H1 (cell line): ENCODE measurements around the gene MMP24OS.
"Not testable (repeated sequence)": the region's sequence is repeated elsewhere in the genome, so short reads cannot be mapped to it uniquely, and the experiment has no call there.

Source experiments
- POLR2A ChIP-seq, 2 experiments: IDR thresholded peaks; 1 replicate in 1 of 2; 2 replicates in 1 of 2; pipeline ENCODE4 v1.6.1; 2011; ENCODE audit warnings: low read depth in 2 of 2, low read length in 2 of 2, mild to moderate bottlenecking in 2 of 2; ENCODE audit errors: control extremely low read depth in 1 of 2
- TF ChIP-seq, protein P1 (sequence below): IDR thresholded peaks from 2 replicates; pipeline ENCODE4 v1.6.1; 2012; ENCODE audit warnings: inconsistent platforms

DNA sequence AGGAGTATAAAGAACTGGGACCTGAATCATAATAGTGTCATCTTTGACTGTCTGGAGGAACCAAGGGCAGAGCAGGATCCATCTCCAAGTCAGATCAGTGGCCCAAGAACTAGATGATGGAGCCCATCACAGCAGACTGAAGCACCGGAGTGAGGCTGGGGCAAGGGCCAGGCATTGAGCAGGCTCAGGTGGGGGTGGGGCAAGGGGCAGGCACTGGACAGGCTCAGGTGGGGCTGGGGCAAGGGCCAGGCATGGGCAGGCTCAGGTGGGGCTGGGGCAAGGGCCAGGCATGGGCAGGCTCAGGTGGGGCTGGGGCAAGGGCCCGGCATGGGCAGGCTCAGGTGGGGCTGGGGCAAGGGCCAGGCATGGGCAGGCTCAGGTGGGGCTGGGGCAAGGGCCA lies 25.3 kb downstream of the MMP24OS start:
- TF ChIP-seq POLR2A (IDR thresholded peaks at IDR 0.05; ENCODE audit: control extremely low read depth in 1 of 2, low read depth in 2 of 2, low read length in 2 of 2): not testable (repeated sequence)
- TF ChIP-seq, protein P1, sequence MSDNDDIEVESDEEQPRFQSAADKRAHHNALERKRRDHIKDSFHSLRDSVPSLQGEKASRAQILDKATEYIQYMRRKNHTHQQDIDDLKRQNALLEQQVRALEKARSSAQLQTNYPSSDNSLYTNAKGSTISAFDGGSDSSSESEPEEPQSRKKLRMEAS: not testable (repeated sequence)
